HG03521 (cell line): ENCODE measurements around the gene TRHDE.
"Not testable (repeated sequence)": the region's sequence is repeated elsewhere in the genome, so short reads cannot be mapped to it uniquely, and the experiment has no call there.

Experiments used
- ATAC-seq: cut with Tn5 transposase; IDR thresholded peaks from one replicate; pipeline ENCODE4 v1.9.1; 2021; ENCODE audit warnings: mild to moderate bottlenecking, moderate library complexity; ENCODE audit not compliant: unreplicated experiment

TRHDE gene

DNA sequence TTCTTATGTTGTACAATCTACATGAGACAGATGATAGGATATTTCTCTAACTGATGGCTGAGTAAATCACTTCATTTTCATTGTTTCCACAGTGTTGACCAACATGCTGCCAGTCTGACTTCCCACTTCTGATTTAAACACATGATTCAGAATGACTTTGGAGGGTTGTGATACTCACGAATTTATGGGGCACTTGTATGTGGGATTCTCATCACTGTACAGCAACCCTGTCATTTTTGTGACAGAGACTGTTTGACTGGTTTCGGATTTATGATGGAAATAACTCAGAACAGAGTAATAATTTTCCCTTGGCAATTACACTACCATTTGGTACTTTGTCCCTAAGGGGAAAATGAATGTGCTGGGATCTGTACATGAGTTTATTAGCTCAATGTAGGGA is 333.8 kb downstream of the TRHDE start:
- no peak for ATAC-seq

DNA sequence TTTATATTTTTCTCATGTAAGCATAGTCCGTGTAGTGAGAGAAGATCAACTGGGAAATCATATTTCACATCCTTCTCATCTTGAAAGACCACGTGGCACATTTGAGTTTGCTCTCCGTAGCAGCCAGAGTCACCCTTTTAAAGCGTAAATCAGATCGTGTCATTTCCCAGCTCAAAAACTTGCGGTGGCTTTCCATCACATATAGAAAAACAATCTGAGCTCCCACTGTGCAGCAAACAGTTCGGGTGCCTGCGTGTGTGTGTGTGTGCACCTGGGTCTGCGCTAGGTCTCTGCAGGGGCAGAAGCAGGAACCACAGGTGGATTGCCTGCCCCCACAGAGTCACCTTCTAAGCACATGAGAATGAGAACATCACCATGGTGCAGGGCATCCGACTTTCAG is 338.2 kb downstream of the TRHDE start:
- no peak for ATAC-seq

DNA sequence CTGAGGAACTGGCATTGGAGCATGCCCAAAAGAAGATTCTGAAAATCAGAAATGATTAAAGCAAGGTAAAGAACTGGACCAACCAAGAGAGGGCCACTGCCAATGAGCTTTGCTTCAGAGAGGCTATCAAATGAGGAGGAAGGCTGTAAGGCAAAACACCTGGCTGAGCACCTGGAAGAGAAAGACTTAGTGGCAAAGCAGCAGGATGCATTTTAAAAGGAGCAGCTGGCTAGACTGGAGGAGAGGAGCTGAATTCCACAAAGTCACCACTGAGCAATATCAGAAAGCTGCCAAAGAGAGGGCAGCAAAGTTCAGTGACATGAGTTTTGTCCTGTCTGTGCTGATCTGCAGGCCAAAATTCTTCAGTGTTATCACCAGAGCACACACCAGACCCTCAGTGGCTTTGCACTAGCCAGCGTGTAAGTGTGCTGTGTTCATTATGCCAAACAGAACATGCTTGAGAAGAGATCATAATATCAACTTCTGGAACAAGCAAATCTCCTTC is 338.7 kb downstream of the TRHDE start:
- ATAC-seq, result no peak

DNA sequence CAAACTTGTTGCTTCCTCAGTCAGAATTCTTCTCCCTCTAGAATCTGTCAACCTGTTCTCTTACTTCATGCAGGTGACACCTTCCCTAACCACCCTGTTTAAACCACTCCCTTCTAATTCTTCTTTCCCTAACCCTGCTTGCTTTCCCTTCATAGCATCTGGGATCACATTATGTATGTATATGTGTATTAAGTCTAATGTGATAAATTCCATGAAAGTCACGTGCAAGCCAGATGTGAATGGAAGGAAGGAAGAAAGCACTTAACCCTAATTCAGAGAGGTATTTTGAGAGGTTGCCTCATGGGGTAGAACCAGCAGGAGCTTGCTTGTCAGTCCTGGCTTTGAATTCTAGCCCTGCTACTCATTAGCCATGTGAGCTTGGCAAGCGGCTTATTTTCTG is 340.0 kb downstream of the TRHDE start:
- ATAC-seq, result no peak

DNA sequence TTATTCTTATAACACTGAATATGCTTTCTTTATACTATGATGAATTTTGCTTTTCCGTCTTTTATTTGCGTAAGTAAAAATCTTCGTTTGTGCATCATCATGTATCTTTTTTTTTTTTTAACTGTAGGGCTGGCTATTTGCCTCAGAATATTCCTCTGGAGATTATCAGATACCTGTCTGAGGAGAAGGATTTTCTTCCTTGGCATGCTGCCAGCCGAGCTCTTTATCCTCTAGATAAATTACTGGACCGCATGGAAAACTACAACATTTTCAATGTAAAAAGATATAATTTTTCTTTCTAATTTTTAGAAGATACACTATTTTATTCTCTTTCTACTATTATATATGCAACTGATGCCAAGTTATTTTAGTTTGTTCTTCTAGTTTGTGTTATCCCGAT is 346.6 kb downstream of the TRHDE start:
- ATAC-seq, result no peak

DNA sequence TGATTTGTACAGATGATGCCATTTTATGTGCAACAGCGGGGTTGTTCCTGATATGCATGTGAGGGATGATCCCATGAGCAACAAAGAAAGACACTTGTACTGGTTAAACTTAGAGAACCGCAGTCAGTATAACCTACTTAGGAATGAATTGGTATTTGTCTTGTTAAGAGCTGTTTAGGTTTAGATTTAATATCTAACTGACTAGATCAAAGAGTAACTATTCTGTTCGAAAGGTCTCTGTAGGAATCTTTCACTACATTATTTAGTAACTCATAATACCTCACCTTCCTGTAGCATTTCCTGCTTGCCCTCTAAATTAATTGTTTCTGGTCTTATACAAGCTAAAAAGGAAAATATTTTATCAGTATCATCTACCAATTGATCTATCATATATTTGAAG is 350.4 kb downstream of the TRHDE start:
- no peak for ATAC-seq

DNA sequence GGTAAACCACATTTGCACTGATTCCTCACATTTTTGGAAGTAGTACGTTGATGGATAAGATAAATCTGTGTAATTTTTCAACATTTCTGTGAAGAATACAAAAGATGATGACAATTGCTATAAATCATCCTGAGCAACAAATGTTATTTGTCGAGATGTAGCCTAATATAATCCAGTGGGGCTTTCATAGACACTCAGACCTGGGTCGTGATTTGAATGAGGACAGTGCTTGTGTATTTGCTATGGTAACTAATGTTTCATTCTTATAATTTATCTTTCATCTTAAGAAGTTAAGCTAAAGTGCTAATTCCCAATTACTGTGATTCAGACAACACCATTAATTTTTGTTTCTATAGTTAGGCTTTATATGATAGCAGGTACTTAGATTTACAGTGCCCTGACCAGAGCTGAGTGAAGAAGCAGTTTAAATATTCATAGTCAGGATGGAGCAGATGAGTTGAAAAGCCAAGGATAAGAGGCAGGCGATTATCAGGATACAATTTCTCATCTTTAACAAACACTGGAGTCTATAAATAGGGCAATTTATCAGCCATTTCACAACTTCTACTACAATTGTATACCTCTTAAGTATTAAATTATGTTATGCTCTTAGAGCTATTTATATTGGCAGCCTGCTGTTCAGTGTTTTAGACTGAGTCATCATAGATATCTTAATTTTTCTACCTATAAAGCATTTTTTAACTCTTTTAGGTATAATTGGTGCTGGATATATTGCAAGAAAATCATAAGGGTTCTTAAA is 359.9 kb downstream of the TRHDE start:
- ATAC-seq, result no peak

DNA sequence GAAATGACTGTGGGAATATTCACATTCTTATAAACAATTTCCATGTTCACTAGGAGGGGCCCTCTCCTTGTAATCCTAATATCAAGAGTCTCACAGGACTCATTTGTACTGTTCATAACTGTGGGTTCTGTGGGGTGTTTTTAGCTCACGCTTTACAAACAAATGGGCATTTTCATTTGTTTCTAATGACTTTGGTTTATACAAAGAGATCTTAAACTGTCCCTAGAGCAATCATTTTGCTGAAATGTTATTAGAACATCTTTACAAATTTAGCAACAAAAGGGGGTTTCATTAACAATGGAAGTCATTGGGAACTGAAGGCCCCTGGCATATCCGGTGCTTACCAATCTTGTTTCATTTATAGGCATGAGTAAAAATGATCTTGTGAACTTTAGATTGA is 370.5 kb downstream of the TRHDE start:
- no peak for ATAC-seq

DNA sequence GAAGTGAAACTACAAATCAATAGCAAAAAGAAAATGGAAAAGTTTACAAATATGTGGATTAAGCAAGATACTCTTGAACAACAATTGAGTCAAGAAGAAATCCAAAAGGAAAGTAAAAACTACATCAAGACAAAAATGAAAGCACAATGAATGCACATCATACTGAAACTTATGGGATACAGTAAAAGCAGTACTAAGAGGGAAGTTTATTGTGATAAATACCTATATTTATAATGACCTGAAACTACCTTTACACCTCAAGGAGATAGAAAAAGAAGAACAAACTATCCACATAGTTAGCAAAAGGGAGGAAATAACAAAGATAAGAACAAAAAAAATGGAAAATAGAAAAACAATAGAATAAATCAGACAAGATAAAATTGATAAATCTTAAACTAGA is 375.0 kb downstream of the TRHDE start:
- ATAC-seq, result no peak

DNA sequence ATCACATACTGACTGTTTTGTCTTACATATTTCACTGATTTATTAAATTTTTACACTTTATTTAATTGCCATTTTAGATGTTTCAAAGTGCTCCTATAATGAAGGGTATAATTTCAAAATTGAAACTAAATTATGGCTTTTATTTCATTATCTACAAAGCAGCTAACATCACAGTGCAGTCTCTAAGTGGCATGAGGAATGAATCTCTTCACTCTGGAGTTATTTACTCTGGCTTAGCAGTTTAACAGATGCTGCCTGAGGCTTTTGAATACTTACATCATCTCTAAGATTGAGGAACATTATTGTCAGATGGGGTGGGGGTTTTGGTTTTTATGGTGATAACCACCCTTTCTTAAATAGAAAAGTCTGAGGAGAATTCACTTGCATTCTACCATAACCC is 386.4 kb downstream of the TRHDE start:
- no peak for ATAC-seq

DNA sequence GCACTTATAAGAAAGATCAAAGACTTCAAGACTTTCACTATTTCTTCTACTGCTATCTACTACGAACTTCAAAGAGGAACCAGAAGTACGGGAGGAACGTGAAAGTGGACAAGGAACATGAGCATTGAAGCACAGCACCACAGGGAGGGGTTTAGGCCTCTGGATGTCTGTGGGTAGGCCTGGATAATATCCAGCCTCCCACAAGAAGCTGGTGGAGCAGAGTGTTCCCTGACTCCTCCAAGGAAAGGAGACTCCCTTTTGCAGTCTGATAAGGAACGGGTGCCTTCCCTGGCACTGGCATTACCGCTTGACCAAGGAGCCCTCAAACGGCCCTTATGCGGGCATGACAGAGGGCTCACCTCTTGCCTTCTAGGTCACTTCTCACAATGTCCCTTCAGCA is 388.0 kb downstream of the TRHDE start:
- ATAC-seq, result not testable (repeated sequence)

DNA sequence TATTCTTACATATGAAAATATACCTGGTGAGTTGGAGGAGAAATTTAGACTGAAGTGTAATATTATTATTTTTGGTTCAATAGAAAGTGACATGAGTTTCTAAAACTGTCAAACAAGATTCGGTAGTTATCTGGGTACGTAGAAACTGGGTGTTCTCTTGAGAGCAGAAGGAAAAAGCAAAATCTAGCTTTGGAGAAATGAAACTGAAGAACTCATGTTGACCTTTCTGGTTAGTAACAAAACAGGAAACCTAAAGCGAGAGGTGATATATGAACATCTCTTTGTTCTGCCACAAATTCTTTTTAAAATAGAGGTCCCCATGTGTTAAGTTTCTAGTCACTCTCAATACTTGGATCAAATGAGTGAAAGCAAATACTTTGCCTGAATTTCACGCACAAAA is 401.7 kb downstream of the TRHDE start:
- no peak for ATAC-seq

DNA sequence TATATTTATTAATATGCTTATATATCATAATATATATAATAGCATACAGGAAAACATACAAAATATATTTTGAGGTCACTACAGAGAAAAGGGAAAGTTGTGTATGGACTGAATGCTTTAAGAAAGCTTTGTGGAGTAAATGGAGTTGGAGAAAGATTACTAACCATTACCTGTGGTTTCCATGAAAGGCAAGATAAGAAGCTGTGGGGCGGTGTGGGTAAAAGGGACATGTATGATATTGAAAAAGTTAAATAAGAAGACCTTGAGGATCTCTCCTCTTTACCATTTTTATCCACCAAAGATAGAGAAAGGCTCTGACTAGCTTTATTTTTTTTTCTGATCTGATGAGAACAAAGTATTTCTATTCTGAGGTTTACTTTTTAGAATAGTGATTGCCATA is 404.4 kb downstream of the TRHDE start:
- no peak for ATAC-seq

DNA sequence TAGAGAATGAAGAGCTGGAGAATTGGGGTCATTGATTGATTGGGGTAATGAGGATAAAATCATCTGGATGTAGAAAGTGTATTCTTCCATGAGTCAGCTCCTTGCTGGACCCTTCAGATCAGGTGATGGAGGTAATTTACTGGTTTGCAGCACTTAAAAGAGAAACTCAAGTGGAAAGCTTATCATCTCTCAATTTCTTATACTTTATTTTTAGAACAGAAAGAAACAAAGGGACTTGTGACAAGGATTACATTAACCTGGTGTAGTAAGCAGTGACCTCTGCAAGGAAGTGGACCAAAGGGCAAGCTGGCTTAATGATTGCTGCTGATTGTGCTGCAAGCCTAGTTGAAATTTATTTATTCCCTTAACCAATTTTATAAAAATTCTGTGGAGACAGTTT is 405.0 kb downstream of the TRHDE start:
- ATAC-seq, result no peak

DNA sequence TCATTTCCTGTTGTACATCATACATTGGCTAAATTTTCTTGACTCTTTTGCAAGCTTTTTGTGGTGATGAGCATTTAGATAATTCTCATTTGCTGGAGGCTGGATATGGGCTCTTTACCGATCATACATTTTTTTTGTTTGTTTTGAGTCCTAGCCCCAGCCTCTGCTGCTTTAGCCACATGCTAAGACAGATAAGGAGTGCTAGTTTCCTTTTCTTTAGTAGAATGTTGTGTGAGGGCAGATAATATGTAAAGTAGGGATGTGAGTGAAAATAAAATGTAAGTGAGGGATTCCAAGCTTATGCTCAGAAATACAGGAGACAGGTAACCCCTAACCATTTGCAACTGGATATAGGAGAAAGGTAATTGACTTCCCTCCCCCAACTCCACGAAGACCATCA is 405.7 kb downstream of the TRHDE start:
- ATAC-seq, result no peak

DNA sequence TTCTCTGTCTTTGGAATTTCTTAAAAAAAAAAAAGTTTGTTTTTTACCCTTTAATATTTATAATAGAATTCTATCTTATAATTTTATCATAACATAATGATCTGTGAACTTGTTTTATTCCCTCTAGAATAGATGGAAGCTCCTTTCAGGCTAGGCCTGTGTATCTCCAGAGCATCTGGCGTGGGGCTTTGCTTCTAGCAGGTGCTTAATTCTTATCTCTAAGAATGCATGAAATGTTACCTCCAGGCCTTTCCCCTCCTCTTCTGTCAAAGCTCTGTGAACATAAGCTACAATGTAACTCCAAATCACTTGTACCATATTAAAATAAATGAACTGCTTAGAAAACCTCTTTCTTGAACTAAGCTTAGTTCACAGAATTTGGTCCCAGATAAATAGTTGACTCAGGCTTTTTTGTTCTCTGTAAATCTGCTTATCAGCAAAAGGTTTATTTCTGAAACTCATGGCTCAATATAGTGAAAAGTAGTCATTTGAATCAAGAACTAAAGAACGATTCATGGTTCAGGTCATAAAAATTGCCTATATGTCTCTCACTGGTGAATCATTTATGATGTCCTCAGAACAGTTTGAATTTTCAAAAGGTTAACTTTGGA is 407.1 kb downstream of the TRHDE start:
- ATAC-seq, result no peak

DNA sequence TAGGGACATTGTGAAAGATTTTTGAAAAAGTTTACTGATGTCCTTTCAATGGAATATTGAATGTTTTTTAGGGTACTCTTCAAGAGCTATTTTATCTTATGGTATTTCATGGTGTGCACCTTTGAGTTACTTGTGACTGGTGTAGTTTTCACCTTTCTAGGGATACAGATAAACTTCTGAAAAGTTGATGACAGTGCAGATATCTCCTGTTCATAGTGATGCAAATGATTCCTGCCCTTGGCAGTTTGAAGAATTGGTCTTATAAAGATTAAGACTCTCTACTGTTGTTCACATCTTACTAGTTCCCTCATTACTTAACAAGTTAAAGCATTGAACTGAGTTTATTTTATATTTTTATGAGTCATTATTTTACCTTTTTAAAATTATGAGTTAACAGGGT is 408.9 kb downstream of the TRHDE start:
- ATAC-seq, result no peak

DNA sequence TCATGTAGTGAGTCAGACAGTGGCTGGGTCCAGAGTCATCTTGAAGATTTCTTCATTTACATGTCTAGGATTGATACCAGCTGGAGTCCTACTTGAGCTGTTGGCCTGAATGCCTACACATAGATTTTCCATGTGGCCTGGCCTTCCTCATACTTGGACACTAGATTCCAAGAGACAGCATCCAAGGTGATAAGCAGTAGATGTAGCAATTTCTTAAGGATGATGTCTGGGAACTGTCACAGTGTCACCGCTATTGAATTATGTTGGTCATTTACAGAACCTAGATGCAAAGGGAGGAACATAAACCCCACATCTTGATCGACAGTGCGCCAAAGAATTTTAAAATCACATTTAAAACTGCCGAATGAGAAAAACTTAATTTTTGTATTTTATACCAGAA is 412.3 kb downstream of the TRHDE start:
- ATAC-seq, result no peak

DNA sequence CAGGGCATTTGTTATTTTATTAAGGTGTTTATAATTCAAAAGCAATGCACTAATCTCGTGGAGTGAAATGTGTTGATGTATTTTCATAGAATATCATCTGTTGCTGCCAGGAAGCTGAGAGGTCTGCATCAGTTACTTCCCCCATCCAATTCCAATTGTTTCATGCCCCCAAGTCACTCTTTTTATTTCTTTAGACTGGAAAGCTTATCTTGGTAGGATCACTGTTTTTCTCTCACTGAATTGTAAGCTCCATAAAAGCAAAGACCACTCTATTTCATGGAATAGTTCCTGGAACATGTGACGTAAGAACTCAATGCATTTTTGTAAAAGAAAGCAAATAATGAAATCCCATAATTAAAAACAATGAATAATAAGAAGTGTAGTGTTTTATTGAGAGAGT is 420.2 kb downstream of the TRHDE start:
- ATAC-seq, result no peak

DNA sequence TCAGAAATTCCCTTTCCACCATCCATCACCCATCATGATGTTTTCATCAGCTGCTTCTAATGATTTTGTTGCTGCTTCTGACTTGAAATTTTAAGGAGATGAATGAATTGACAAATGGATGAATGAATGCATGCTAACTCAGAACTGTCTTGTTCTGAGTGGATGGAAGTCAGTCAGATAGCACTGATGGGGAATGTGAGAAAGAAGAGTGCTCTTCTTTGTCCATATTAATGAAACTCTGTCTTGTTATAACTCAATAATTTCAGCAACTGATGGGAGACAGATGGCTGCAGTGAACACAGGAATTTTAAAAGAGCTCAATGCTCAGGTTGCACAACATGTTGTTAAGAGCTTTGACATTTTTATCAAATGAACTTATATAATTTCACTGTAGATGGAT is 422.0 kb downstream of the TRHDE start:
- no peak for ATAC-seq

DNA sequence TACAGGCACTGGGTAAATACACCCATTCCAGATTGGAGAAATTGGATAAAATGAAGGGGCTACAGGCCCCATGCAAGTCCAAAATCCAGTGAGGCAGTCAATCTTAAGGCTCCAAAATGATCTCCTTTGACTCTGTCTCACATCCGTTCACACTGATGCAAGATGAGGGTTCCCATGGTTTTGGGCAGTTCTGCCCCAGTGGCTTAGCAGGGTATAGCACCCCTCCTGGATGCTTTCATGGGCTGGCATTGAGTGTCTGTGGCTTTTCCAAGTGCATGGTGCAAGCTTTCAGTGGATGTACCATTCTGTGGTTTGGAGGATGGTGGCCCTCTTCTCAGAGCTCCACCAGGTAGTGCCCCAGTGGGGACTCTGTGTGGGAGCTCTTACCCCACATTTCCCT is 427.2 kb downstream of the TRHDE start:
- ATAC-seq, result no peak

DNA sequence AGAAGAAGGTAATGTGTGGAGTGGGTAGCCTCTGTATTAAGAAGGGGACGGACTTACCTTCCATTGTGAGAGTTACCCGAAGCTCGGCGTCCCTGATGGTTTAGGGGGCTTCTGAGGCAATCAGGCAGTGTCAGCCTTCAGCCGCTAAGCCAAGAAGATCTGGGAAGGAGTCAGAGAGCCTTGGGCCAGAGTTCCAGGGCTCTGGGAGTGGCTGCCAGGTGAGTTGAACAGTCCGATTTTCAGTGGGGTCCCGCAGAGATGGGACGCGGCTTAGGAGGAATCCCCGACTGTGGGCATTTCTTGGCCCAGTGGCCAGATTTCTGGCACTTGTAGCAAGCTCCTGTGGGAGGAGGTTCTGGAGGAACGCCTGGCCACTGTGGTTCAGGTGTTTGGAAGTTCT is 439.9 kb downstream of the TRHDE start:
- ATAC-seq, result not testable (repeated sequence)

DNA sequence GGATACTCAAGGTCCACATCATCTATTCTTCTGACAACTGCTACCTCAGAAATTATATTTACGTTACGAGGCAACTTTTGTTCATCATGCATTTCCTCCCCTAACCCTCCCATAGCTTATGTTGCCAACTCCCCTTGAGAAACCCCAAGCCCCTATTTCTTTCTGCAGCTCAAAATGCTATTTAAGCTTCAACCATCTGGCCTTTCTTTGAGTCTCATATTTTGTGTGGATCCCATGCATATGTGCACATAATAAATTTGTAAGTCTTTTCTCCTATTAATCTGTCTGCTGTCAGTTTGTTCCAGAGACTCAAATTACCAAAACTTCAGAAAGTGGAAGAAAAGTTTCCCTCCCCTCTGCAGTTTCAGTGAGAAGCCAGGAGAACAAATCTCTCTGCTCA is 444.1 kb downstream of the TRHDE start:
- no peak for ATAC-seq
